ENCODE results near the gene AP5Z1. TPM values are rescaled to one million over a fixed set of nuclear protein-coding genes. Genes with fewer than 3 reads are reported as not detected.
"Not testable (repeated sequence)": the region's sequence is repeated elsewhere in the genome, so short reads cannot be mapped to it uniquely, and the experiment has no call there.

Gene AP5Z1
- total RNA-seq, 1 experiment from 2014 or later = 35.6 TPM

DNA sequence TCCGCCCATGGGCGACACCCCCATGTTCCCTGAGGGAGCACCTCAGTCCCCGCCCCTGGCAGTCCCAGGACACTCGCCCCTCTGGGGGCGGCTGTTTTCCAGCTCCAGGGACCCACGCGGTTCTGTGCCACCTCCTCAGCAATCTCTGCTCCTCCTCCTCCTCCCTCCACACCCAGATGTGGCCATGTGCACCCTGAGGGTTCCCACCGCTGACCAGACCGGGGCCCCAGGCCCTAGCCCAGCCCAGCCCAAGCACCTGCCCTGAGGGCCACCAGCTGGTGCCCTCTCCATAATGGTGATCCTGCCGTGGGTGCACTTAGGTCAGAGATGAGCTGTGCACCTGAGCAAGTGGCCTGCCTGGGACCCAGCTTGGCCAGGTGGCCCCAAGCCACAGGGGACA is 25.1 kb downstream of the AP5Z1 start:
- CTCF ChIA-PET = no interaction called here
- H3K4me1 ChIP-seq (ENCODE audit: insufficient read depth, low read length, poor library complexity, severe bottlenecking) = no peaks in the 10 kb centered on the region

DNA sequence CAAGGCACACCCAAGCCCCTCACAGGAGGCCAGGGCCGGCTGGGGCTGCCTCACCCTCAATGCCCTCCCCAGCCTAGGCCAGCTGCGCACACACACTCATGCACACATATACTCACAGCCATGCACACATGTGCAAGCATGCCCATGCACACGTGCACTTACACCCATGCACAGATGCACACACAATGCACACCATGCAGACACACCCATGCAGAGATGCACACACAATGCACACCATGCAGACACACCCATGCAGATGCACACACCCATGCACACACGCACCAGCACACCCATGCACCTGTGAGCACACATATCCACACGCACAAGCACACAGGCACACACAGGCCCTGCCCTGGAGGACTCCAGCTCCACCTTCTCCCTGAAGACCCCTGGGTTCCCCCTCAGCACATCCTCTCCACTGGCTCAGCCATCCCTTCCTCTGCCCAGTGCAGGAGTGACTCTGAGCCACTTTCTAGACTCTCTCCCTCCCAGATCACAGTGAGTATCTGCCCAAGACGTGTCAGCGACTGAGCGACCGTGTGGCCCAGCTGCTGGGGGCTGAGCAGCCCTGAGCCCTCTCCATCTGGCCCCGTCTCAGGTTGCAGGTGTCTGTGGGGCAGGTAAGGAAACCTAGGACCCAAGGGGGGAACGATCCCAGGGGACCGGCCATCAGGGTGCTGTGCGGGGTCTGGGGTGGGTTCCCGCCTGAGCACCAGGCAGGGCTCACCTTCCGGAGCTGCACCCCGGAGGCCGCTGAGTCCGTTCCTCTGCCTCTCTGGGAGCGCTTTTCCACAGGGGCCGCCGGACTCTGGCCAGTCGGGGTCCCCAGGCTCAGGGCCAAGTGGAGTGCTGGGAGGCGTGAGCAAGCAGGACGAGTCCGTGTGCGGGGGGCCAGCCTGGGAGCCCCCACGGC is 25.8 kb downstream of the AP5Z1 start:
- H3K27me3 ChIP-seq (replicated peaks; ENCODE audit: insufficient read depth, low read depth, low read length, poor library complexity) = no peaks in the 10 kb centered on the region

More for the DNA sequence above, 25.1 kb downstream of the AP5Z1 start:
- intact Hi-C loops (cut with micrococcal nuclease; ENCODE audit: unreplicated experiment) = no loop called here
- H3K27ac ChIP-seq (ENCODE audit: low read depth, low read length, poor library complexity, severe bottlenecking) = no peak overlapping the region
- H3K4me3 ChIP-seq (ENCODE audit: low read depth, low read length, poor library complexity, severe bottlenecking) = no peak overlapping the region
- no peaks in the 10 kb centered on the region for H3K36me3 ChIP-seq (ENCODE audit: insufficient read depth, low read length, poor library complexity, severe bottlenecking)
- BruUV-seq (replicated peaks) = no TSS peak
- POLR2A ChIA-PET (ENCODE audit: low non-redundant PET) = no interaction called here
- DNase-seq (ENCODE audit: low spot score) = no peak
- H3K9me3 ChIP-seq (ENCODE audit: low read depth, low read length, poor library complexity, severe bottlenecking) = no peaks in the 10 kb centered on the region
- TF ChIP-seq, protein P1, sequence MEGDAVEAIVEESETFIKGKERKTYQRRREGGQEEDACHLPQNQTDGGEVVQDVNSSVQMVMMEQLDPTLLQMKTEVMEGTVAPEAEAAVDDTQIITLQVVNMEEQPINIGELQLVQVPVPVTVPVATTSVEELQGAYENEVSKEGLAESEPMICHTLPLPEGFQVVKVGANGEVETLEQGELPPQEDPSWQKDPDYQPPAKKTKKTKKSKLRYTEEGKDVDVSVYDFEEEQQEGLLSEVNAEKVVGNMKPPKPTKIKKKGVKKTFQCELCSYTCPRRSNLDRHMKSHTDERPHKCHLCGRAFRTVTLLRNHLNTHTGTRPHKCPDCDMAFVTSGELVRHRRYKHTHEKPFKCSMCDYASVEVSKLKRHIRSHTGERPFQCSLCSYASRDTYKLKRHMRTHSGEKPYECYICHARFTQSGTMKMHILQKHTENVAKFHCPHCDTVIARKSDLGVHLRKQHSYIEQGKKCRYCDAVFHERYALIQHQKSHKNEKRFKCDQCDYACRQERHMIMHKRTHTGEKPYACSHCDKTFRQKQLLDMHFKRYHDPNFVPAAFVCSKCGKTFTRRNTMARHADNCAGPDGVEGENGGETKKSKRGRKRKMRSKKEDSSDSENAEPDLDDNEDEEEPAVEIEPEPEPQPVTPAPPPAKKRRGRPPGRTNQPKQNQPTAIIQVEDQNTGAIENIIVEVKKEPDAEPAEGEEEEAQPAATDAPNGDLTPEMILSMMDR (conservative IDR thresholded peaks at IDR 0.05; ENCODE audit: low read depth, low read length) = no peak
- no peak for TF ChIP-seq EZH2 (IDR thresholded peaks at IDR 0.05; ENCODE audit: borderline replicate concordance, low read depth, low read length, poor library complexity, severe bottlenecking)
- H3K27me3 ChIP-seq (replicated peaks; ENCODE audit: insufficient read depth, low read depth, low read length, poor library complexity) = no peaks in the 10 kb centered on the region

DNA sequence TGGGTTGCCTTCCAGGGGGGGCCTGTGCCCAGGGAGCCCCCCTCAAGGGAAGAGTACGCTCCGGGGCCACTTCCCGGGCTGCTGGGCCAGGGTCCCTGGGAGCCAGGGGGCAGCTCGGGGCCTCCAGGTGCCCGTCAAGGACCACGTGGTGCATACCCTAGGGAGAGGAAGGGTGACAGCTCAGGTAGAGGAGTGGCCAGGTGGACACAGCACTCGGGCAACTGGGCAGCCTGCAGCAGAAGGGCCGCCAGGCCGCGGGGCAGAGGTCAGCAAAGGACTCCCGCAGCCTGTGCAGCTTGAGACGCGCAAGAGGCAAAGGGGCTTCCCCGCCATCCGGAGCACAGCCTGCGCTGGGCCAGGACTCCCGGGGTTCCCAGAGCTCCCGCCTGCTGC is 26.4 kb downstream of the AP5Z1 start:
- Histone ChIP-seq H3K27me3 (replicated peaks; ENCODE audit: insufficient read depth, low read depth, low read length, poor library complexity) (no peaks in the 10 kb centered on the region), H3K9me3 (ENCODE audit: low read depth, low read length, poor library complexity, severe bottlenecking) (no peaks in the 10 kb centered on the region), H3K36me3 (ENCODE audit: insufficient read depth, low read length, poor library complexity, severe bottlenecking) (no peaks in the 10 kb centered on the region), H3K4me1 (ENCODE audit: insufficient read depth, low read length, poor library complexity, severe bottlenecking) (no peaks in the 10 kb centered on the region), H3K27ac (ENCODE audit: low read depth, low read length, poor library complexity, severe bottlenecking) (no peak overlapping the region), H3K4me3 (ENCODE audit: low read depth, low read length, poor library complexity, severe bottlenecking) (no peak overlapping the region)
- ChIA-PET CTCF (no interaction called here), POLR2A (ENCODE audit: low non-redundant PET) (no interaction called here)
- BruUV-seq (replicated peaks) = no TSS peak
- DNase-seq (ENCODE audit: low spot score) = no peak
- intact Hi-C loops (cut with micrococcal nuclease; ENCODE audit: unreplicated experiment) = no loop called here
- TF ChIP-seq EZH2 (IDR thresholded peaks at IDR 0.05; ENCODE audit: borderline replicate concordance, low read depth, low read length, poor library complexity, severe bottlenecking) = no peak
- TF ChIP-seq, protein P1 (conservative IDR thresholded peaks at IDR 0.05; ENCODE audit: low read depth, low read length) = no peak

More for the DNA sequence above, 25.8 kb downstream of the AP5Z1 start:
- Histone ChIP-seq H3K9me3 (ENCODE audit: low read depth, low read length, poor library complexity, severe bottlenecking) (no peaks in the 10 kb centered on the region), H3K36me3 (ENCODE audit: insufficient read depth, low read length, poor library complexity, severe bottlenecking) (no peaks in the 10 kb centered on the region), H3K27ac (ENCODE audit: low read depth, low read length, poor library complexity, severe bottlenecking) (no peak overlapping the region), H3K4me3 (ENCODE audit: low read depth, low read length, poor library complexity, severe bottlenecking) (no peak overlapping the region), H3K4me1 (ENCODE audit: insufficient read depth, low read length, poor library complexity, severe bottlenecking) (no peaks in the 10 kb centered on the region)
- DNase-seq (ENCODE audit: low spot score) = no peak
- TF ChIP-seq, protein P1 (conservative IDR thresholded peaks at IDR 0.05; ENCODE audit: low read depth, low read length) = no peak
- no peak for TF ChIP-seq EZH2 (IDR thresholded peaks at IDR 0.05; ENCODE audit: borderline replicate concordance, low read depth, low read length, poor library complexity, severe bottlenecking)
- POLR2A ChIA-PET (ENCODE audit: low non-redundant PET) = no interaction called here
- CTCF ChIA-PET = no interaction called here
- intact Hi-C loops (cut with micrococcal nuclease; ENCODE audit: unreplicated experiment) = no loop called here
- BruUV-seq (replicated peaks) = no TSS peak

DNA sequence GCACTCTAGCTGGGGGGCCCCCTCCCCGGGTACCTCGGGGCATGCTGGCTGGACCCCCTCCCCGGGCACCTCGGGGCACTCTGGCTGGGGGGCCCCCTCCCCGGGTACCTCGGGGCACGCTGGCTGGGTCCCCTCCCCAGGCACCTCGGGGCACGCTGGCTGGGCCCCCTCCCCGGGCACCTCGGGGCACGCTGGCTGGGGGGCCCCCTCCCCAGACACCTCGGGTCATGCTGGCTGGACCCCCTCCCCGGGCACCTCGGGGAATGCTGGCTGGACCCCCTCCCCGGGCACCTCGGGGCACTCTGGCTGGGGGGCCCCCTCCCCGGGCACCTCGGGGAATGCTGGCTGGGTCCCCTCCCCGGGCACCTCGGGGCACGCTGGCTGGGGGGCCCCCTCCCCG is 27.2 kb downstream of the AP5Z1 start:
- DNase-seq (ENCODE audit: low spot score); H3K27me3 ChIP-seq (replicated peaks; ENCODE audit: insufficient read depth, low read depth, low read length, poor library complexity); H3K4me1 ChIP-seq (ENCODE audit: insufficient read depth, low read length, poor library complexity, severe bottlenecking); H3K27ac ChIP-seq (ENCODE audit: low read depth, low read length, poor library complexity, severe bottlenecking); CTCF ChIA-PET; BruUV-seq (replicated peaks); POLR2A ChIA-PET (ENCODE audit: low non-redundant PET); H3K4me3 ChIP-seq (ENCODE audit: low read depth, low read length, poor library complexity, severe bottlenecking); H3K36me3 ChIP-seq (ENCODE audit: insufficient read depth, low read length, poor library complexity, severe bottlenecking); intact Hi-C loops (cut with micrococcal nuclease; ENCODE audit: unreplicated experiment); H3K9me3 ChIP-seq (ENCODE audit: low read depth, low read length, poor library complexity, severe bottlenecking): not testable (repeated sequence)
